ENCODE data around the gene FAF1.

Gene FAF1

GRCh38 chr1:50978144-50978851, 18.2 kb upstream of the FAF1 start:
- DNase-seq (ENCODE audit: low spot score) = peak; percentile 72

GRCh38 chr1:50977575-50978143, 17.6 kb upstream of the FAF1 start:
- TF ChIP-seq CTCF (IDR thresholded peaks at IDR 0.05; ENCODE audit: extremely low read depth, missing control alignments) = no peak
- DNase-seq (ENCODE audit: low spot score) = peak; percentile 81

More at GRCh38 chr1:50978144-50978851, 18.2 kb upstream of the FAF1 start:
- no peak for TF ChIP-seq CTCF (IDR thresholded peaks at IDR 0.05; ENCODE audit: extremely low read depth, missing control alignments)

GRCh38 chr1:50976890-50977574, 17.0 kb upstream of the FAF1 start:
- TF ChIP-seq CTCF (IDR thresholded peaks at IDR 0.05; ENCODE audit: extremely low read depth, missing control alignments) = no peak

GRCh38 chr1:50976111-50976889, 16.2 kb upstream of the FAF1 start:
- peak; percentile 22 for DNase-seq (ENCODE audit: low spot score)
- TF ChIP-seq CTCF (IDR thresholded peaks at IDR 0.05; ENCODE audit: extremely low read depth, missing control alignments) = no peak

More at GRCh38 chr1:50976890-50977574, 17.0 kb upstream of the FAF1 start:
- DNase-seq (ENCODE audit: low spot score) = peak; percentile 79

GRCh38 chr1:50975436-50975835, 15.4 kb upstream of the FAF1 start:
- no peak for TF ChIP-seq CTCF (IDR thresholded peaks at IDR 0.05; ENCODE audit: extremely low read depth, missing control alignments)
- DNase-seq (ENCODE audit: low spot score) = no peak

GRCh38 chr1:50974618-50974935, 14.5 kb upstream of the FAF1 start:
- no peak for DNase-seq (ENCODE audit: low spot score)
- no peak for TF ChIP-seq CTCF (IDR thresholded peaks at IDR 0.05; ENCODE audit: extremely low read depth, missing control alignments)

All from GM20000 (cell line).